Stromal cell of bone marrow (primary cell): ENCODE measurements around the gene NAPSA.
"Not testable (repeated sequence)": the region's sequence is repeated elsewhere in the genome, so short reads cannot be mapped to it uniquely, and the experiment has no call there.

Experiments
- DNase-seq: peaks from one replicate; pipeline ENCODE4 v3.0.0-alpha.2; 2012; ENCODE audit warnings: low read depth

The NAPSA gene

GRCh38 chr19:50330365-50331078 lies 34.9 kb downstream of the NAPSA start:
- no peak for DNase-seq

DNA sequence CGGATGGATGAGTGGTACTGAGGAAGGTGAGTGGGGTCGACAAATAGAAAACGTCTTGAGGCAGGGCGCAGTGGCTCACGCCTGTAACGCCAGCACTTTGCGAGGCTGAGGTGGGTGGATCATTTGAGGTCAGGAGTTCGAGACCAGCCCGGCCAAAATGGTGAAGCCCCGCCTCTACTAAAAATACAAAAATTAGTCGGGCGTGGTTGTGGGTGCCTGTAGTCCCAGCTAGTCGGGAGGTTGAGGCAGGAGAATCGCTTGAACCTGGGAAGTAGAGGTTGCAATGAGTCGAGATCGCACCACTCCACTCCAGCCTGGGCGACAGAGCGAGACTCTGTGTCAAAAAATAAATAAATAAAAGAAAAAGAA lies 35.5 kb downstream of the NAPSA start:
- not testable (repeated sequence) for DNase-seq

DNA sequence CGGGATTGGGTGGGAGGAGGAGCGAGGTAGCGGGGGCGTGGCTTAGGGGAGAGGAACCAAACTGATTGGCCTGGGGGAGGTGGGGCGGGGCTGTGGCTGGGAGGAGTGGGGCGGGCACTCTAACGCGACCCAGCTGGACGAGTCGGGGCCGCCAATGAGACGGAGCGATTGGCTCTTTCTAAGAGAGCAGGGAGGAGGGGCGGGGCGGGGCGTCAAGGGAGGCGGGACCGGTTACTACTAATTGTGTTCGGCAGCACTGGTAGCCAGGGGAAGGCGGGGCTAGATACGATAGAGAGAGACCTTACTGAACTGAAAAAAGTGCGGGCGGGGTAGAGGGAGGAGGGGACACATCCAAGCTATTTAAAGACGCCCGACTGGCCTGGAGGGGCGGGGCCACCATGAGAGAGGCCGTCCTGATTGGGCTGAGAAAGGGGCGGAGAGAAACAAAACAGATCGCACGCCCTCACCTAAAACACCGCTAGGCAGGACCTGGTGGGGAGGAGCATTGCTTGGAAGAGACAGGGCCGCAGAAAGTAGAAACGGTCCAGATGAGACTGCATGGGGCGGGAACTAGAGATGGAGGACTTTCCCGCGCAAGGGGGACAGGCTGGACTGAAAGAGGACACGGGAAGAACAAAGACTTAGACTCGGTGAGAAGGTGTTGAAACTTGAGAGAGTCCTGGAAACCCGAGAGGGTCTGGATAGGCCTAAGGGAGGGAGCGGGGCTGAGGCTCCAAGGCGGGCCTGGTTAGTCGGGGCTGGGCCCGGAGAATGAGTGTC lies 36.1 kb downstream of the NAPSA start, which contains the start of gene KCNC3:
TSS of gene KCNC3 (minus strand) at position 232 of the 780 bp plus-strand sequence. CDS start 295 bp downstream, outside the sequence.
- peak; percentile 61 for DNase-seq

- no peak for DNase-seq
These were observed 36.6 kb downstream of the NAPSA start for GRCh38 chr19:50328873-50329145.

GRCh38 chr19:50328224-50328872 lies 37.1 kb downstream of the NAPSA start:
- no peak for DNase-seq

GRCh38 chr19:50327461-50328223 lies 37.8 kb downstream of the NAPSA start:
- DNase-seq, result no peak

- DNase-seq, result no peak
These were observed 38.4 kb downstream of the NAPSA start for GRCh38 chr19:50327013-50327412.

GRCh38 chr19:50326101-50326664 lies 39.3 kb downstream of the NAPSA start:
- DNase-seq, result no peak

- DNase-seq, result no peak
These were observed 39.9 kb downstream of the NAPSA start for GRCh38 chr19:50325310-50326100.

- no peak for DNase-seq
These were observed 41.1 kb downstream of the NAPSA start for GRCh38 chr19:50324331-50324730.

GRCh38 chr19:50323782-50324133 lies 41.7 kb downstream of the NAPSA start:
- DNase-seq, result no peak

DNA sequence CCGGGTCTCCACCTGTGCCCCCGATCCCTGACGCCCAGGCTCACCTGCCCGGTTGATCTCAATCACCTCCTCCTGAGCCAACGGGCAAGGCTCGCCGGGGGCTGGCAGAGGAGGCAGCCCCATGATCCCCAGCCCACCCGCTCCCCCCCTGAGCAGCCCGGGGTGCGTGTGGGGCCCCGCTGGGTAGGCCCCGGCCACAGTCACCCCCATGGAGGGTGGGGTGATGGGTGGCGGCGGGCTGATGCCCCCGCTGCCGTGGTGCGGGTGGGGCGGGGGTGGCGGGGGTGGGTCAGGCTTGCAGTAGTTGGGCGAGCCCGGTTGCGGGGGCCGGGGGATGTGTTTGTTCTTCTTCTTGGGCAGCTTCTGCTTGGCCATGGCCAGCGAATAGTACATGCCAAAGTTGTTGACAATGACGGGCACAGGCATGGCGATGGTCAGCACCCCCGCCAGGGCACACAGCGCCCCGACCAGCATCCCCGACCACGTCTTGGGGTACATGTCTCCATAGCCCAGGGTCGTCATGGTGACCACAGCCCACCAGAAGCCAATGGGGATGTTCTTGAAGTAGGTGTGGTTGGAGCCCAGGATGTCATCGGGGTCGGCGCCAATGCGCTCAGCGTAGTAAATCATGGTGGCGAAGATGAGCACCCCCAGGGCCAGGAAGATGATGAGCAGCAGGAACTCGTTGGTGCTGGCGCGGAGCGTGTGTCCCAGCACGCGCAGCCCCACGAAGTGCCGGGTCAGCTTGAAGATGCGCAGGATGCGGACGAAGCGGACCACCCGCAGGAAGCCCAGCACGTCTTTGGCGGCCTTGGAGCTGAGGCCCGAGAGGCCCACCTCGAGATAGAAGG lies 42.3 kb downstream of the NAPSA start:
- no peak for DNase-seq

DNA sequence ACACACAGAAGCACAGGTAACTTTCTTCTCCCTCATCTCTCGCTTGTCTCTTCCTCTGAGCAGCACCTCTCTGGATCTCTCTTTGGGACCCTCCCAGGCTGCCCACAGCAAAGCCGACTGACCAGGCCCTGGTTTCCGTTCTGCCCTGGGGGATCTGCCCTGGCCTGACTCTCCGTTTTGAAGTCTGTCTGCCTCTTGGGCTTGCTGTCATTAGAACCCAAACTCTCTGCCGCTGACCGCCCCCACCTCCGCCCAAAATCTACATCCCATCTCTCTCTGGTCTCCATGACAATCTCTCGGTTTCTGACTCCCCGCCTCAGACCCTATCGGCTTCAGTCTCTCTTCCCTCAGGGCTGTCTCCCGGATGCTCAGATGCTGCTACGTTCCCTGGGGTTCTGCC lies 43.2 kb downstream of the NAPSA start:
- DNase-seq, result no peak

DNA sequence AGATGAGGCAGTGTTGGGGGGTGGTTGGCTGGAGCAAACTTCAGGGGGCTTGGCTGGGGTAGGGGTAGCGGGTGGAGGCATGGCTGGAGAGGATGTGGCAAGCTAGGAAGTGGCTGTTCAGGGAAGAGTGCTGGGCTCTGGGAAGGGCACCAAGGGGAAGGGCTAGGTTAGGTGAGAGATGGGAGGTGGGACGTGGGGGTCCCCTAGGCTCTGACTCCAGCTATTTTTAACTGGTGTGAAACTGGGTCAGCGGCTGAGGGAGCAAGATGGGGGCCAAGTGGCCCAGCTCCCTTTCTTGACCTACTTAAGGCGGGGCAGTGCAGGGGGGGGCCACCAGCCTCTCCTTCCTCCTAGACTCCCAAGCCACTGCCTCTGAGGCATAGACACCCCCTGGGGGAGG lies 43.6 kb downstream of the NAPSA start:
- no peak for DNase-seq

DNA sequence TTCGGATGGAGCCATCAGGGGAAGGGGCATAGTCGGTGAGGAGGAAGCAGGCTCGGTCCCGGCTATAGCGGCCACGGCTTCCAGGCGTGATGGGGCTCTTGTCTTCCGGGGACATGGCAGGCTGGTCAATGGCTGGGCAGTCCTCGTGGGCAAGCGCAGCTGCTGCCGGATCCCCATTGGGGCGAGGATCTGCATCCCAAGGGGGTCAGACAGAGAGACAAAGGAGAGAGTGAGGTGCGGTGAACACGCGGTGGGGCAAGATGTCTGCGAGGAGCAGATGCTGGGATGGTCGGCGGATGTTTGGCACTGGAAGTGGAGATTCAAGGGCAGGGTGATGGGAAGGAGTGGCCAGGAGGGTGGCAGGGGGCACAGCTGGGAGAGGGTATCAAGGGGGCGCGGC lies 44.8 kb downstream of the NAPSA start:
- DNase-seq, result no peak

DNA sequence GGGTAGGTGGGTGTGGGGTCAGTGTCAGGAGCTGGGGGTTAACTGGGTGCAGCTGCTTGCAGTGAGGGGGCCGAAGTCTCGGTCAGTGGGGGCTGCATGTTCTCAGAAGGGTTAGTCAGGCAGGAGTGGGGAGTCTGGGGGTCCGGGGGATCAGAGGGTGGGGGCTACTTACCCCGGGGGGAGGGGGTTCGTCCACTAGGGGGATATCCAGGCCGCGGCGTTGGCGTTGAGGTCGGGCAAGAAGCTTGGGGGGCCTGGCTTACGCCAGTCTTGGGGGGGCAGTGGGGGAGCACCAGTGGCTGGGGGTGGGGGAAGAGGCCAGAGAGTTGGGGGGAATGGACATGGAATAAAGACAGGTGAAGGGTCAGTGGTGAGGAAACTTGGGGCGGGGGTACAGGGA lies 45.4 kb downstream of the NAPSA start:
- DNase-seq, result no peak

DNA sequence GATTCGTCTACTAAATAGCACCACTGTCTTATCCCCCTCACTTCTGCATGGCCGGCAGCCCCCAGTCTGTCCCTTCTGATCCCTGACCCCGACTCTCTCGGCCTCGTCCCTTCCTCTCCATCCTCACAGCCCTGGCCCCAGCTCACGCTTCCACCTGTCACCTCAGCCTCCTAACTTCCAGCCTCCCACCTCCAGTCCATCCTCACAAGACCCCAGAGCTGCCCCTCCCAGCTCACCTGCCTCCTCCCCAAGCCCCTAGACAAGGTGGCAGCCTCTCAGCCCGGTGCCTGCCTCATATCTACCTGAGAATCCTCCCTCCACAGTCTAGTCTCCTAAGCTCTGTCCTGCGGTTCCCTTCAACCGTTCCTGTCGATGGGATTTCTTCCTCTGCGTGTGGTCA lies 46.3 kb downstream of the NAPSA start:
- no peak for DNase-seq

GRCh38 chr19:50318438-50318837 lies 47.0 kb downstream of the NAPSA start:
- DNase-seq, result no peak

DNA sequence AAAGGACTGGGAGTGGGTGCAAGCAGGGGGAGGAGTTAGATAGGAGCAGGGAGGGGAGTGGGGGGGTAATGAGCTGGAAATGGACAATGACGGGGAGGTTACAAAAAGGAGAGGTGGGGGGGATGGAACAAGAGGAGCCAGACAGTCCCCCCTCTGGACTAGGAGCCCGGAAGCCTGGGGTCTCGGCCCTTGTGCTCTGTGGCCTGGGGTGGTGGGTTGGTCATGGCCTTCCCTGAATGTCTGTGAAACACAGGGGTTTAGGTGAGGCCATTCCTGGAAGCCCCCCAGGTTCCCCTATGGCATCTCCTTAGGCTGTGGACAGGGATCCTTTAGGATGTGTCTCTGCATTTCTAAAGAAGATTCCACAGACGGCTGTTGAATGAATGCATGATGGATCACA lies 48.3 kb downstream of the NAPSA start:
- DNase-seq, result no peak

- DNase-seq, result no peak
These were observed 49.5 kb downstream of the NAPSA start for GRCh38 chr19:50315773-50316448.
